BLaER1 (cell line): ENCODE results near the gene PRKRIP1.
A peak's percentile ranks its signal among the peaks of the same experiment; 100 is the strongest.
"Not testable (repeated sequence)": the region's sequence is repeated elsewhere in the genome, so short reads cannot be mapped to it uniquely, and the experiment has no call there.

Experiments
- H3K27ac ChIP-seq: shearing (Covaris generic); formaldehyde crosslinking; 2 replicates; pipeline ENCODE4 v1.8.1; 2022
- H3K27me3 ChIP-seq: shearing (Covaris generic); formaldehyde crosslinking; 2 replicates; pipeline ENCODE4 v1.8.1; 2022
- H3K36me3 ChIP-seq: shearing (Covaris generic); formaldehyde crosslinking; 2 replicates; pipeline ENCODE4 v1.8.1; 2022
- H3K4me1 ChIP-seq: shearing (Covaris generic); formaldehyde crosslinking; 2 replicates; pipeline ENCODE4 v1.8.1; 2022
- H3K4me2 ChIP-seq: shearing (Covaris generic); formaldehyde crosslinking; 2 replicates; pipeline ENCODE4 v1.8.1; 2022
- H3K4me3 ChIP-seq: shearing (Covaris generic); formaldehyde crosslinking; 2 replicates; pipeline ENCODE4 v1.8.1; 2022
- H3K9ac ChIP-seq: shearing (Covaris generic); formaldehyde crosslinking; 2 replicates; pipeline ENCODE4 v1.8.1; 2022
- H3K9me3 ChIP-seq: shearing (Covaris generic); formaldehyde crosslinking; 2 replicates; pipeline ENCODE4 v1.8.1; 2022
- H4K20me1 ChIP-seq: shearing (Covaris generic); formaldehyde crosslinking; 2 replicates; pipeline ENCODE4 v1.8.1; 2022
- Cebpa-rat ChIP-seq: shearing (Covaris generic); IDR thresholded peaks from 2 replicates; pipeline ENCODE4 v1.8.1; 2022

PRKRIP1 gene

GRCh38 chr7:102473271-102473991, 77.3 kb downstream of the PRKRIP1 start:
- Histone ChIP-seq H3K27ac (peak overlapping the region; percentile 24; the same call in 1 of the 2 replicates), H3K9ac (no peak overlapping the region), H4K20me1 (peaks cover 28% of the 10 kb centered on the region), H3K4me3 (no peak overlapping the region), H3K36me3 (peaks cover 61% of the 10 kb centered on the region), H3K27me3 (no peaks in the 10 kb centered on the region), H3K4me1 (peaks cover 27% of the 10 kb centered on the region), H3K4me2 (peak overlapping the region; percentile 18), H3K9me3 (no peaks in the 10 kb centered on the region)
- no peak for TF ChIP-seq Cebpa-rat

GRCh38 chr7:102474116-102474515, 78.0 kb downstream of the PRKRIP1 start:
- H3K27ac ChIP-seq, H3K27me3 ChIP-seq, H3K4me3 ChIP-seq, H3K9me3 ChIP-seq, H3K9ac ChIP-seq: not testable (repeated sequence)
- peaks cover 54% of the 10 kb centered on the region for H3K36me3 ChIP-seq
- H3K4me2 ChIP-seq = peak overlapping the region; percentile 18; the same call in 1 of the 2 replicates
- peaks cover 20% of the 10 kb centered on the region for H3K4me1 ChIP-seq
- peaks cover 26% of the 10 kb centered on the region for H4K20me1 ChIP-seq

- H3K27ac ChIP-seq, H3K4me3 ChIP-seq, H3K9me3 ChIP-seq, H3K27me3 ChIP-seq, H3K4me2 ChIP-seq, H3K9ac ChIP-seq: not testable (repeated sequence)
- Histone ChIP-seq H3K4me1 (peaks cover 16% of the 10 kb centered on the region), H4K20me1 (peaks cover 26% of the 10 kb centered on the region), H3K36me3 (peaks cover 47% of the 10 kb centered on the region)
Observed at GRCh38 chr7:102474736-102475435, 78.7 kb downstream of the PRKRIP1 start.
